SK-N-SH treated with all-trans-retinoic acid at 6 μM for 48 hours (cell line): ENCODE measurements around the gene CEP192.

ENCODE experiments used
- ATAC-seq: fragments of 200-7000 bp; cut with Tn5 transposase; 3 replicates; pipeline ENCODE4 v1.9.1; 2020; ENCODE audit warnings: mild to moderate bottlenecking, moderate library complexity
- ARNTL ChIP-seq: fragments of 450-650 bp; formaldehyde crosslinking; IDR thresholded peaks from 2 replicates; pipeline ENCODE4 v1.5.0; 2020; ENCODE audit warnings: low read depth, mild to moderate bottlenecking, moderate library complexity, borderline replicate concordance
- BACH2 ChIP-seq: fragments of 250-450 bp; sonication (Bioruptor Pico); IDR thresholded peaks from 2 replicates; pipeline ENCODE4 v1.9.0; 2021; ENCODE audit warnings: mild to moderate bottlenecking, borderline replicate concordance
- CSDC2 ChIP-seq: fragments of 250-450 bp; sonication (Bioruptor Pico); IDR thresholded peaks from 2 replicates; pipeline ENCODE4 v1.5.0; 2020; ENCODE audit warnings: mild to moderate bottlenecking, moderate library complexity
- ESRRG ChIP-seq: fragments of 250-450 bp; sonication (Bioruptor Pico); IDR thresholded peaks from 2 replicates; pipeline ENCODE4 v1.6.1; 2021; ENCODE audit warnings: mild to moderate bottlenecking
- GLIS3 ChIP-seq: fragments of 250-450 bp; sonication (Bioruptor Pico); IDR thresholded peaks from 2 replicates; pipeline ENCODE4 v1.5.0; 2020; ENCODE audit warnings: mild to moderate bottlenecking, moderate library complexity
- ISL1 ChIP-seq: fragments of 250-450 bp; sonication (Bioruptor Pico); IDR thresholded peaks from 2 replicates; pipeline ENCODE4 v2.1.2; 2022; ENCODE audit warnings: mild to moderate bottlenecking, moderate library complexity
- PPARA ChIP-seq: fragments of 250-450 bp; sonication (Bioruptor Pico); IDR thresholded peaks from 2 replicates; pipeline ENCODE4 v1.5.0; 2020; ENCODE audit warnings: mild to moderate bottlenecking, borderline replicate concordance
- TCF4 ChIP-seq: fragments of 250-450 bp; sonication (Bioruptor Pico); IDR thresholded peaks from 2 replicates; pipeline ENCODE4 v1.8.0; 2021; ENCODE audit warnings: mild to moderate bottlenecking, moderate library complexity, borderline replicate concordance
- TOX ChIP-seq: fragments of 250-450 bp; sonication (Bioruptor Pico); IDR thresholded peaks from 2 replicates; pipeline ENCODE4 v1.8.0; 2021; ENCODE audit warnings: mild to moderate bottlenecking, moderate library complexity, borderline replicate concordance
- TSHZ2 ChIP-seq: fragments of 250-450 bp; sonication (Bioruptor Pico); IDR thresholded peaks from 2 replicates; pipeline ENCODE4 v1.5.0; 2020; ENCODE audit warnings: mild to moderate bottlenecking, moderate library complexity
- ZC3H10 ChIP-seq: fragments of 250-450 bp; sonication (Bioruptor Pico); IDR thresholded peaks from 2 replicates; pipeline ENCODE4 v1.5.1; 2021; ENCODE audit warnings: mild to moderate bottlenecking, moderate library complexity
- ZFP3 ChIP-seq: fragments of 250-450 bp; sonication (Bioruptor Pico); IDR thresholded peaks from 2 replicates; pipeline ENCODE4 v1.5.0; 2020; ENCODE audit warnings: mild to moderate bottlenecking, moderate library complexity
- ZFP30 ChIP-seq: fragments of 450-650 bp; formaldehyde crosslinking; IDR thresholded peaks from 2 replicates; pipeline ENCODE4 v1.5.0; 2022; ENCODE audit warnings: mild to moderate bottlenecking, moderate library complexity
- ZNF565 ChIP-seq: fragments of 450-650 bp; formaldehyde crosslinking; conservative IDR thresholded peaks from 2 replicates; pipeline ENCODE4 v1.5.0; 2020; ENCODE audit warnings: low read depth, mild to moderate bottlenecking, moderate library complexity
- ZNF70 ChIP-seq: fragments of 450-650 bp; formaldehyde crosslinking; IDR thresholded peaks from 2 replicates; pipeline ENCODE4 v1.5.0; 2020; ENCODE audit warnings: mild to moderate bottlenecking, moderate library complexity
- ZNF8 ChIP-seq: fragments of 450-650 bp; formaldehyde crosslinking; IDR thresholded peaks from 2 replicates; pipeline ENCODE4 v1.5.0; 2020; ENCODE audit warnings: mild to moderate bottlenecking, moderate library complexity
- TF ChIP-seq, protein P1 (sequence below): fragments of 250-450 bp; sonication (Bioruptor Pico); IDR thresholded peaks from 2 replicates; pipeline ENCODE4 v1.8.0; 2021; ENCODE audit warnings: low read depth, mild to moderate bottlenecking, moderate library complexity, borderline replicate concordance
- TF ChIP-seq, protein P2 (sequence below): fragments of 250-450 bp; sonication (Bioruptor Pico); IDR thresholded peaks from 2 replicates; pipeline ENCODE4 v1.5.1; 2020; ENCODE audit warnings: low read depth, mild to moderate bottlenecking, moderate library complexity
- TF ChIP-seq, protein P3 (sequence below): fragments of 250-450 bp; sonication (Bioruptor Pico); IDR thresholded peaks from 2 replicates; pipeline ENCODE4 v1.5.1; 2021; ENCODE audit warnings: mild to moderate bottlenecking, moderate library complexity

Gene CEP192

DNA sequence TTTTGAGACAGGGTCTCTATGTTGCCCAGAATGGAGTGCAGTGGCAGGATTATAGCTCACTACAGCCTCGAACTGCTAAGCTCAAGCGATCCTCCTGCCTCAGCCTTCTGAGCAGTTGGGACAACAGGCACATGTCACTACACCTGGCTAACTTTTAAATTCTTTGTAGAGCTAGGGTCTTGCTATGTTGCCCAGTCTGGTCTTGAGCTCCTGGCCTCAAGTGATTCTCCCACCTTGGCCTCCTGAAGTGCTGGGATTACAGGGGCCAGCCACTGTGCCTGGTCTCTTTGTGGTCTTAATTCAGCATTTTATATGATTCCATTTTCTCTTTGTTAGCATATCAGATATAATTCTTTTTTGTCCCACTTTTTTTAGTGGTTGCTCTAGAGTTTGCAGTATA is 34.1 kb downstream of the CEP192 start:
- TF ChIP-seq, protein P1, sequence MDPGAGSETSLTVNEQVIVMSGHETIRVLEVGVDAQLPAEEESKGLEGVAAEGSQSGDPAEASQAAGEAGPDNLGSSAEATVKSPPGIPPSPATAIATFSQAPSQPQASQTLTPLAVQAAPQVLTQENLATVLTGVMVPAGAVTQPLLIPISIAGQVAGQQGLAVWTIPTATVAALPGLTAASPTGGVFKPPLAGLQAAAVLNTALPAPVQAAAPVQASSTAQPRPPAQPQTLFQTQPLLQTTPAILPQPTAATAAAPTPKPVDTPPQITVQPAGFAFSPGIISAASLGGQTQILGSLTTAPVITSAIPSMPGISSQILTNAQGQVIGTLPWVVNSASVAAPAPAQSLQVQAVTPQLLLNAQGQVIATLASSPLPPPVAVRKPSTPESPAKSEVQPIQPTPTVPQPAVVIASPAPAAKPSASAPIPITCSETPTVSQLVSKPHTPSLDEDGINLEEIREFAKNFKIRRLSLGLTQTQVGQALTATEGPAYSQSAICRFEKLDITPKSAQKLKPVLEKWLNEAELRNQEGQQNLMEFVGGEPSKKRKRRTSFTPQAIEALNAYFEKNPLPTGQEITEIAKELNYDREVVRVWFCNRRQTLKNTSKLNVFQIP (CRISPR knock-in tag), result no peak
- TF ChIP-seq TOX (CRISPR knock-in tag) (no peak), TSHZ2 (CRISPR knock-in tag) (no peak), BACH2 (CRISPR knock-in tag) (no peak), ZNF70 (CRISPR knock-in tag) (no peak), ZNF8 (CRISPR knock-in tag) (no peak), ZFP3 (CRISPR knock-in tag) (no peak), ISL1 (CRISPR knock-in tag) (no peak), ZFP30 (CRISPR knock-in tag) (no peak), GLIS3 (CRISPR knock-in tag) (no peak), PPARA (CRISPR knock-in tag) (no peak), ZC3H10 (CRISPR knock-in tag) (no peak), ESRRG (no peak), ZNF565 (CRISPR knock-in tag) (no peak), CSDC2 (CRISPR knock-in tag) (no peak), TCF4 (no peak), ARNTL (CRISPR knock-in tag) (no peak)
- TF ChIP-seq, all 23 proteins: peak for 0
- ATAC-seq, result no peak

- ATAC-seq, result no peak
- TF ChIP-seq ESRRG (no peak), ISL1 (CRISPR knock-in tag) (no peak), ZC3H10 (CRISPR knock-in tag) (no peak)
- TF ChIP-seq, protein P2, sequence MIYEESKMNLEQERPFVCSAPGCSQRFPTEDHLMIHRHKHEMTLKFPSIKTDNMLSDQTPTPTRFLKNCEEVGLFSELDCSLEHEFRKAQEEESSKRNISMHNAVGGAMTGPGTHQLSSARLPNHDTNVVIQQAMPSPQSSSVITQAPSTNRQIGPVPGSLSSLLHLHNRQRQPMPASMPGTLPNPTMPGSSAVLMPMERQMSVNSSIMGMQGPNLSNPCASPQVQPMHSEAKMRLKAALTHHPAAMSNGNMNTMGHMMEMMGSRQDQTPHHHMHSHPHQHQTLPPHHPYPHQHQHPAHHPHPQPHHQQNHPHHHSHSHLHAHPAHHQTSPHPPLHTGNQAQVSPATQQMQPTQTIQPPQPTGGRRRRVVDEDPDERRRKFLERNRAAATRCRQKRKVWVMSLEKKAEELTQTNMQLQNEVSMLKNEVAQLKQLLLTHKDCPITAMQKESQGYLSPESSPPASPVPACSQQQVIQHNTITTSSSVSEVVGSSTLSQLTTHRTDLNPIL (CRISPR knock-in tag), result no peak
- TF ChIP-seq, protein P3, sequence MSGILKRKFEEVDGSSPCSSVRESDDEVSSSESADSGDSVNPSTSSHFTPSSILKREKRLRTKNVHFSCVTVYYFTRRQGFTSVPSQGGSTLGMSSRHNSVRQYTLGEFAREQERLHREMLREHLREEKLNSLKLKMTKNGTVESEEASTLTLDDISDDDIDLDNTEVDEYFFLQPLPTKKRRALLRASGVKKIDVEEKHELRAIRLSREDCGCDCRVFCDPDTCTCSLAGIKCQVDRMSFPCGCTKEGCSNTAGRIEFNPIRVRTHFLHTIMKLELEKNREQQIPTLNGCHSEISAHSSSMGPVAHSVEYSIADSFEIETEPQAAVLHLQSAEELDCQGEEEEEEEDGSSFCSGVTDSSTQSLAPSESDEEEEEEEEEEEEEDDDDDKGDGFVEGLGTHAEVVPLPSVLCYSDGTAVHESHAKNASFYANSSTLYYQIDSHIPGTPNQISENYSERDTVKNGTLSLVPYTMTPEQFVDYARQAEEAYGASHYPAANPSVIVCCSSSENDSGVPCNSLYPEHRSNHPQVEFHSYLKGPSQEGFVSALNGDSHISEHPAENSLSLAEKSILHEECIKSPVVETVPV (CRISPR knock-in tag), result no peak
These were observed 35.6 kb downstream of the CEP192 start for GRCh38 chr18:13026583-13027270.

GRCh38 chr18:13028869-13029268 is 37.7 kb downstream of the CEP192 start:
- no peak for ATAC-seq
- no peak for TF ChIP-seq ARNTL (CRISPR knock-in tag)
- TF ChIP-seq PPARA (CRISPR knock-in tag), result no peak
- no peak for TF ChIP-seq ZNF8 (CRISPR knock-in tag)
- no peak for TF ChIP-seq ZNF565 (CRISPR knock-in tag)
- TF ChIP-seq ZNF70 (CRISPR knock-in tag), result no peak
- no peak for TF ChIP-seq GLIS3 (CRISPR knock-in tag)
- TF ChIP-seq TSHZ2 (CRISPR knock-in tag), result no peak
